ENCODE results near the gene LIF.
A peak's percentile ranks its signal among the peaks of the same experiment; 100 is the strongest.

LIF gene

GRCh38 chr22:30289141-30289979, 42.8 kb upstream of the LIF start, which contains the start of gene CASTOR1:
Gene CASTOR1, minus strand, starts transcription at chr22:30289505. Its CDS starts 8 bp downstream, at chr22:30289497.
- no peaks in the 10 kb centered on the region for H3K9me3 ChIP-seq (ENCODE audit: control insufficient read depth, low read length)
- peak within 1 kb of the TSS; percentile 45 for H3K27ac ChIP-seq (ENCODE audit: low read depth, low read length, severe bottlenecking)
- H3K4me1 ChIP-seq (ENCODE audit: control insufficient read depth, insufficient read depth, low read length, poor library complexity, severe bottlenecking): peaks cover 25% of the 10 kb centered on the region
- peaks cover 29% of the 10 kb centered on the region for H3K36me3 ChIP-seq (ENCODE audit: control insufficient read depth, insufficient read depth, low read length)
- 0% methylated on average over 70 to 76 of the region's 85 CpGs for WGBS, 2 experiments (ENCODE audit: insufficient coverage in 2 of 2)
- peak within 1 kb of the TSS; percentile 66 for H3K4me3 ChIP-seq (ENCODE audit: extremely low read depth, insufficient read depth, low read length, poor library complexity, severe bottlenecking)

- Histone ChIP-seq H3K36me3 (ENCODE audit: control insufficient read depth, insufficient read depth, low read length) (peaks cover 21% of the 10 kb centered on the region), H3K27ac (ENCODE audit: low read depth, low read length, severe bottlenecking) (peak overlapping the region; percentile 45), H3K9me3 (ENCODE audit: control insufficient read depth, low read length) (no peaks in the 10 kb centered on the region), H3K4me3 (ENCODE audit: extremely low read depth, insufficient read depth, low read length, poor library complexity, severe bottlenecking) (peak overlapping the region; percentile 66), H3K4me1 (ENCODE audit: control insufficient read depth, insufficient read depth, low read length, poor library complexity, severe bottlenecking) (peaks cover 25% of the 10 kb centered on the region)
- WGBS, 2 experiments (ENCODE audit: insufficient coverage in 2 of 2): 25 to 30% methylated on average over 11 to 12 of the region's 27 CpGs
These were observed 42.0 kb upstream of the LIF start for GRCh38 chr22:30288419-30289140.

- Histone ChIP-seq H3K36me3 (ENCODE audit: control insufficient read depth, insufficient read depth, low read length) (peaks cover 14% of the 10 kb centered on the region), H3K9me3 (ENCODE audit: control insufficient read depth, low read length) (no peaks in the 10 kb centered on the region), H3K27ac (ENCODE audit: low read depth, low read length, severe bottlenecking) (peak overlapping the region; percentile 13), H3K4me3 (ENCODE audit: extremely low read depth, insufficient read depth, low read length, poor library complexity, severe bottlenecking) (peak overlapping the region; percentile 66), H3K4me1 (ENCODE audit: control insufficient read depth, insufficient read depth, low read length, poor library complexity, severe bottlenecking) (peaks cover 25% of the 10 kb centered on the region)
- WGBS, 2 experiments (ENCODE audit: insufficient coverage in 2 of 2): 0 to 21% methylated on average over 3 to 5 of the region's 5 CpGs
These were observed 41.3 kb upstream of the LIF start for GRCh38 chr22:30287648-30288418.

- whole genome bisulfite sequencing, 2 experiments (ENCODE audit: insufficient coverage in 2 of 2): 70 to 72% methylated on average over 30 of the region's 31 CpGs
- Histone ChIP-seq H3K4me3 (ENCODE audit: extremely low read depth, insufficient read depth, low read length, poor library complexity, severe bottlenecking) (no peak overlapping the region), H3K4me1 (ENCODE audit: control insufficient read depth, insufficient read depth, low read length, poor library complexity, severe bottlenecking) (peaks cover 25% of the 10 kb centered on the region), H3K27ac (ENCODE audit: low read depth, low read length, severe bottlenecking) (no peak overlapping the region), H3K9me3 (ENCODE audit: control insufficient read depth, low read length) (no peaks in the 10 kb centered on the region), H3K36me3 (ENCODE audit: control insufficient read depth, insufficient read depth, low read length) (peaks cover 6% of the 10 kb centered on the region)
These were observed 40.5 kb upstream of the LIF start for GRCh38 chr22:30286813-30287647.

- H3K4me3 ChIP-seq (ENCODE audit: extremely low read depth, insufficient read depth, low read length, poor library complexity, severe bottlenecking): no peak overlapping the region
- H3K4me1 ChIP-seq (ENCODE audit: control insufficient read depth, insufficient read depth, low read length, poor library complexity, severe bottlenecking): peaks cover 22% of the 10 kb centered on the region
- H3K36me3 ChIP-seq (ENCODE audit: control insufficient read depth, insufficient read depth, low read length): no peaks in the 10 kb centered on the region
- no peak overlapping the region for H3K27ac ChIP-seq (ENCODE audit: low read depth, low read length, severe bottlenecking)
- 88 to 95% methylated on average over 5 of the region's 5 CpGs for WGBS, 2 experiments (ENCODE audit: insufficient coverage in 2 of 2)
- H3K9me3 ChIP-seq (ENCODE audit: control insufficient read depth, low read length): no peaks in the 10 kb centered on the region
These were observed 39.8 kb upstream of the LIF start for GRCh38 chr22:30286331-30286730.

- Histone ChIP-seq H3K9me3 (ENCODE audit: control insufficient read depth, low read length) (no peaks in the 10 kb centered on the region), H3K4me1 (ENCODE audit: control insufficient read depth, insufficient read depth, low read length, poor library complexity, severe bottlenecking) (peaks cover 17% of the 10 kb centered on the region), H3K36me3 (ENCODE audit: control insufficient read depth, insufficient read depth, low read length) (no peaks in the 10 kb centered on the region), H3K27ac (ENCODE audit: low read depth, low read length, severe bottlenecking) (no peak overlapping the region), H3K4me3 (ENCODE audit: extremely low read depth, insufficient read depth, low read length, poor library complexity, severe bottlenecking) (no peak overlapping the region)
- 86% methylated on average over 4 to 7 of the region's 8 CpGs for WGBS, 2 experiments (ENCODE audit: insufficient coverage in 2 of 2)
These were observed 39.3 kb upstream of the LIF start for GRCh38 chr22:30285846-30286200.

GRCh38 chr22:30285176-30285845, 38.8 kb upstream of the LIF start:
- peaks cover 12% of the 10 kb centered on the region for H3K4me1 ChIP-seq (ENCODE audit: control insufficient read depth, insufficient read depth, low read length, poor library complexity, severe bottlenecking)
- no peak overlapping the region for H3K27ac ChIP-seq (ENCODE audit: low read depth, low read length, severe bottlenecking)
- no peaks in the 10 kb centered on the region for H3K9me3 ChIP-seq (ENCODE audit: control insufficient read depth, low read length)
- WGBS, 2 experiments (ENCODE audit: insufficient coverage in 2 of 2): 94% methylated on average over 15 to 19 of the region's 27 CpGs
- no peak overlapping the region for H3K4me3 ChIP-seq (ENCODE audit: extremely low read depth, insufficient read depth, low read length, poor library complexity, severe bottlenecking)
- H3K36me3 ChIP-seq (ENCODE audit: control insufficient read depth, insufficient read depth, low read length): no peaks in the 10 kb centered on the region

- Histone ChIP-seq H3K36me3 (ENCODE audit: control insufficient read depth, insufficient read depth, low read length) (no peaks in the 10 kb centered on the region), H3K27ac (ENCODE audit: low read depth, low read length, severe bottlenecking) (no peak overlapping the region), H3K4me1 (ENCODE audit: control insufficient read depth, insufficient read depth, low read length, poor library complexity, severe bottlenecking) (peaks cover 6% of the 10 kb centered on the region), H3K4me3 (ENCODE audit: extremely low read depth, insufficient read depth, low read length, poor library complexity, severe bottlenecking) (no peak overlapping the region), H3K9me3 (ENCODE audit: control insufficient read depth, low read length) (no peaks in the 10 kb centered on the region)
- 90 to 100% methylated on average over 2 to 4 of the region's 4 CpGs for WGBS, 2 experiments (ENCODE audit: insufficient coverage in 2 of 2)
These were observed 38.1 kb upstream of the LIF start for GRCh38 chr22:30284666-30285065.

GRCh38 chr22:30284172-30284571, 37.6 kb upstream of the LIF start:
- no peaks in the 10 kb centered on the region for H3K36me3 ChIP-seq (ENCODE audit: control insufficient read depth, insufficient read depth, low read length)
- no peak overlapping the region for H3K4me3 ChIP-seq (ENCODE audit: extremely low read depth, insufficient read depth, low read length, poor library complexity, severe bottlenecking)
- WGBS, 2 experiments (ENCODE audit: insufficient coverage in 2 of 2): 83 to 93% methylated on average over 6 to 9 of the region's 9 CpGs
- peaks cover 6% of the 10 kb centered on the region for H3K4me1 ChIP-seq (ENCODE audit: control insufficient read depth, insufficient read depth, low read length, poor library complexity, severe bottlenecking)
- H3K9me3 ChIP-seq (ENCODE audit: control insufficient read depth, low read length): no peaks in the 10 kb centered on the region
- H3K27ac ChIP-seq (ENCODE audit: low read depth, low read length, severe bottlenecking): no peak overlapping the region
